ENCODE results near the gene PLCB2.

DNA sequence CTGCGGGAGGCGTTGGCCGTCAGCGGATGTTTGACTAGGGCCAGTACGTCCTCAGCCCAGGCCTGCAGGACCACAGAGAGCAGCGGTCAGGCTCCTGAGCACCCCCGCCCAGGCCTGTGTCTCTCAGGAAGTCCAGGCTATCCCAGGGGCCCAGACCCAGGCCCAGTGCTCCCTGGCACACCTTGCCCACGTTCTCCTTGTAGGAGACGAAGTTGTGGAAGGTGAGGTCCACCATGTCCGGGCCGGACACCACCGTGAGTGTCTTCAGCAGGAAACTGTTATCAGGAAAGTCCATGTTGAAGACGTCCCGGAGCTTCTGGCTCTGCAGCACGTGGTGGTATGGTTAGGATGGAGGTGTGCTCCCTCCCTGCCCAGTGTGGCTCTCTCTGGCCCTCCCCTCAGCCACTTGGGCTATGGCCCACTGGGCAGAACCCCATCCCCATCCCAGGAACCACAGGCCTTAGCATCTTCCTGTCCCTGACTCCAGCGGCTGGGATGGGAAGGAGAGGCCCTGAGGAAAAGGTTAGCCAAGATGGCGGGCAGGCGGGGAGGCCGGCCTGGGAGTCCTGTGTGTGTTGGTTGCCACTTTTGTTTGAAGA lies 5.3 kb downstream of the PLCB2 start:
- TF ChIP-seq EZH2 (IDR thresholded peaks at IDR 0.05) (no peak), POLR2AphosphoS5 (IDR thresholded peaks at IDR 0.05; ENCODE audit: borderline replicate concordance, low read depth, low read length) (no peak)
